MG63 (cell line): Measurements from ENCODE around the gene SCYGR6. TPM values are rescaled to one million over a fixed set of nuclear protein-coding genes. Genes with fewer than 3 reads are reported as not detected.

Experiments
- DNase-seq: peaks from one replicate; pipeline ENCODE4 v3.0.0-alpha.2; 2020
- H3K27me3 ChIP-seq: fragments of 250-450 bp; sonication (Bioruptor Pico); 2 replicates; pipeline ENCODE4 v1.5.1; 2020; ENCODE audit warnings: mild to moderate bottlenecking, moderate library complexity
- H3K36me3 ChIP-seq: fragments of 250-450 bp; sonication (Bioruptor Pico); 2 replicates; pipeline ENCODE4 v1.5.1; 2020; ENCODE audit warnings: mild to moderate bottlenecking, moderate library complexity
- H3K4me3 ChIP-seq: fragments of 250-450 bp; sonication (Bioruptor Pico); 2 replicates; pipeline ENCODE4 v1.5.1; 2020; ENCODE audit warnings: mild to moderate bottlenecking, moderate library complexity
- H3K9me3 ChIP-seq: fragments of 250-450 bp; sonication (Bioruptor Pico); 2 replicates; pipeline ENCODE4 v1.5.1; 2020; ENCODE audit warnings: mild to moderate bottlenecking, moderate library complexity
- total RNA-seq: library from RNA; depleted of rRNA; stranded (reverse); fragments of >200 nt; shearing (Covaris generic); gene quantifications from 2 replicates; pipeline ENCODE4 v1.2.3, GENCODE V29; 2014; ENCODE audit warnings: low replicate concordance

SCYGR6 gene
- total RNA-seq, 1 experiment from 2014 or later, result not detected

GRCh38 chr2:227720680-227721079, 3.9 kb downstream of the SCYGR6 start:
- Histone ChIP-seq H3K36me3 (no peaks in the 10 kb centered on the region), H3K4me3 (no peak overlapping the region), H3K9me3 (no peaks in the 10 kb centered on the region), H3K27me3 (no peaks in the 10 kb centered on the region; the same call in 1 of the 2 replicates)
- no peak for DNase-seq

- no peaks in the 10 kb centered on the region for H3K9me3 ChIP-seq
- H3K27me3 ChIP-seq, result no peaks in the 10 kb centered on the region; the same call in 1 of the 2 replicates
- no peak for DNase-seq
- H3K4me3 ChIP-seq, result no peak overlapping the region
- no peaks in the 10 kb centered on the region for H3K36me3 ChIP-seq
Observed at GRCh38 chr2:227719641-227720040, 4.9 kb downstream of the SCYGR6 start.

- Histone ChIP-seq H3K9me3 (no peaks in the 10 kb centered on the region), H3K4me3 (peak within 1 kb of the TSS; percentile 43), H3K27me3 (no peaks in the 10 kb centered on the region), H3K36me3 (no peaks in the 10 kb centered on the region)
- DNase-seq, result peak; percentile 92
Observed at GRCh38 chr2:227717687-227718567, 6.6 kb downstream of the SCYGR6 start, which contains the start of gene SLC19A3. TSS of gene SLC19A3 (minus strand) at chr2:227718028. CDS start at chr2:227702318, 15,710 bp downstream.

GRCh38 chr2:227716501-227716900, 8.1 kb downstream of the SCYGR6 start:
- no peaks in the 10 kb centered on the region for H3K9me3 ChIP-seq
- H3K4me3 ChIP-seq, result no peak overlapping the region
- no peaks in the 10 kb centered on the region for H3K36me3 ChIP-seq
- no peaks in the 10 kb centered on the region for H3K27me3 ChIP-seq
- no peak for DNase-seq

- no peaks in the 10 kb centered on the region for H3K27me3 ChIP-seq
- no peaks in the 10 kb centered on the region for H3K9me3 ChIP-seq
- H3K4me3 ChIP-seq, result no peak overlapping the region
- no peaks in the 10 kb centered on the region for H3K36me3 ChIP-seq
- DNase-seq, result no peak
Observed at GRCh38 chr2:227713291-227713690, 11.3 kb downstream of the SCYGR6 start.

GRCh38 chr2:227710986-227711385, 13.6 kb downstream of the SCYGR6 start:
- no peaks in the 10 kb centered on the region for H3K36me3 ChIP-seq
- H3K27me3 ChIP-seq, result no peaks in the 10 kb centered on the region
- no peak for DNase-seq
- no peaks in the 10 kb centered on the region for H3K9me3 ChIP-seq
- no peak overlapping the region for H3K4me3 ChIP-seq

GRCh38 chr2:227707390-227707789, 17.2 kb downstream of the SCYGR6 start:
- Histone ChIP-seq H3K36me3 (no peaks in the 10 kb centered on the region), H3K9me3 (no peaks in the 10 kb centered on the region), H3K27me3 (no peaks in the 10 kb centered on the region), H3K4me3 (no peak overlapping the region)
- no peak for DNase-seq

- Histone ChIP-seq H3K27me3 (no peaks in the 10 kb centered on the region), H3K4me3 (no peak overlapping the region), H3K9me3 (no peaks in the 10 kb centered on the region), H3K36me3 (no peaks in the 10 kb centered on the region)
- DNase-seq, result no peak
Observed at GRCh38 chr2:227706859-227707258, 17.7 kb downstream of the SCYGR6 start.

GRCh38 chr2:227703961-227704360, 20.6 kb downstream of the SCYGR6 start:
- DNase-seq, result peak; percentile 57
- H3K27me3 ChIP-seq, result no peaks in the 10 kb centered on the region
- H3K9me3 ChIP-seq, result no peaks in the 10 kb centered on the region
- H3K4me3 ChIP-seq, result no peak overlapping the region
- no peaks in the 10 kb centered on the region for H3K36me3 ChIP-seq

- DNase-seq, result peak; percentile 47
- Histone ChIP-seq H3K27me3 (no peaks in the 10 kb centered on the region), H3K36me3 (no peaks in the 10 kb centered on the region), H3K4me3 (no peak overlapping the region), H3K9me3 (no peaks in the 10 kb centered on the region)
Observed at GRCh38 chr2:227703280-227703732, 21.3 kb downstream of the SCYGR6 start.

GRCh38 chr2:227701556-227701955, 23.0 kb downstream of the SCYGR6 start:
- Histone ChIP-seq H3K27me3 (no peaks in the 10 kb centered on the region), H3K4me3 (no peak overlapping the region), H3K36me3 (no peaks in the 10 kb centered on the region), H3K9me3 (no peaks in the 10 kb centered on the region)
- DNase-seq, result no peak

- 0 out of 2 replicates have a peak, but pooled peaks cover 2% of the 10 kb centered on the region for H3K9me3 ChIP-seq
- H3K27me3 ChIP-seq, result no peaks in the 10 kb centered on the region
- DNase-seq, result no peak
Observed at GRCh38 chr2:227696990-227697679, 27.4 kb downstream of the SCYGR6 start.

GRCh38 chr2:227687189-227687588, 37.4 kb downstream of the SCYGR6 start:
- no peak for DNase-seq
- H3K36me3 ChIP-seq, result no peaks in the 10 kb centered on the region
- H3K9me3 ChIP-seq, result no peaks in the 10 kb centered on the region
- no peak overlapping the region for H3K4me3 ChIP-seq
- no peaks in the 10 kb centered on the region; the same call in 1 of the 2 replicates for H3K27me3 ChIP-seq

More at GRCh38 chr2:227696990-227697679, 27.4 kb downstream of the SCYGR6 start:
- no peak overlapping the region for H3K4me3 ChIP-seq
- no peaks in the 10 kb centered on the region for H3K36me3 ChIP-seq

GRCh38 chr2:227684258-227684657, 40.3 kb downstream of the SCYGR6 start:
- Histone ChIP-seq H3K36me3 (no peaks in the 10 kb centered on the region), H3K4me3 (no peak overlapping the region), H3K9me3 (no peaks in the 10 kb centered on the region), H3K27me3 (no peaks in the 10 kb centered on the region)
- DNase-seq, result no peak

GRCh38 chr2:227677928-227678327, 46.6 kb downstream of the SCYGR6 start:
- Histone ChIP-seq H3K9me3 (no peaks in the 10 kb centered on the region), H3K36me3 (no peaks in the 10 kb centered on the region)
- no peak for DNase-seq

GRCh38 chr2:227674485-227674884, 50.1 kb downstream of the SCYGR6 start:
- H3K4me3 ChIP-seq, result no peak overlapping the region
- no peaks in the 10 kb centered on the region for H3K27me3 ChIP-seq
- no peak for DNase-seq
- no peaks in the 10 kb centered on the region for H3K9me3 ChIP-seq
- H3K36me3 ChIP-seq, result no peaks in the 10 kb centered on the region

More at GRCh38 chr2:227677928-227678327, 46.6 kb downstream of the SCYGR6 start:
- no peaks in the 10 kb centered on the region for H3K27me3 ChIP-seq
- H3K4me3 ChIP-seq, result no peak overlapping the region
